Measurements from ENCODE around the gene PPA2. TPM values are rescaled to one million over a fixed set of nuclear protein-coding genes. Genes with fewer than 3 reads are reported as not detected.

PPA2 gene
- total and polyA plus RNA-seq, 2 donors (not counting 1 experiment from before 2014, with no cell fraction given), result 26.9 to 51.5 TPM

GRCh38 chr4:105392858-105393257, 81.0 kb downstream of the PPA2 start:
- Histone ChIP-seq H3K27ac (ENCODE audit: low read length in 2 of 2) (no peak overlapping the region), H3K4me3 (ENCODE audit: control extremely low read depth in 1 of 5, extremely low read depth in 1 of 5, insufficient read depth in 1 of 5, low read depth in 2 of 5, low read length in 4 of 5) (no peak overlapping the region), H3K4me1 (ENCODE audit: control insufficient read depth in 2 of 2, insufficient read depth in 2 of 2, low read length in 2 of 2) (no peaks in the 10 kb centered on the region), H3K9ac (ENCODE audit: low read length) (no peak overlapping the region), H3K36me3 (replicated peaks in 1 of 2; ENCODE audit: control extremely low read depth in 1 of 2, control insufficient read depth in 1 of 2, extremely low read depth in 1 of 2, insufficient read depth in 2 of 2, low read length in 1 of 2) (peaks cover 4 to 16% of the 10 kb centered on the region in 2 experiments), H4K20me1 (ENCODE audit: control insufficient read depth, insufficient read depth, low read length, poor library complexity, severe bottlenecking) (no peaks in the 10 kb centered on the region), H3K79me2 (ENCODE audit: control insufficient read depth, insufficient read depth, low read length) (no peaks in the 10 kb centered on the region), H3K9me3 (ENCODE audit: control extremely low read depth in 1 of 3, control insufficient read depth in 2 of 3, insufficient read depth in 1 of 3, low read length in 2 of 3) (no peaks in the 10 kb centered on the region), H2AFZ (ENCODE audit: insufficient read depth, low read depth, low read length, poor library complexity, severe bottlenecking) (no peak overlapping the region), H3K4me2 (replicated peaks; ENCODE audit: low read depth, low read length, poor library complexity, severe bottlenecking) (no peak overlapping the region), H3K27me3 (replicated peaks in 1 of 4; ENCODE audit: control extremely low read depth in 1 of 4, control insufficient read depth in 3 of 4, insufficient read depth in 4 of 4, low read length in 3 of 4) (no peaks in the 10 kb centered on the region)
- Mint-ChIP-seq H3K4me3 (no peak overlapping the region), H3K27ac (no peak overlapping the region), H3K4me1 (no peaks in the 10 kb centered on the region), H3K27me3 (no peaks in the 10 kb centered on the region), H3K9me3 (ENCODE audit: insufficient read depth) (no peaks in the 10 kb centered on the region)
- intact Hi-C loops (cut with micrococcal nuclease), result no loop called here
- POLR2A ChIA-PET, result no interaction called here
- ATAC-seq (ENCODE audit: low read depth) (no peak), DNase-seq (no peak)
- no peak for TF ChIP-seq EZH2 (IDR thresholded peaks at IDR 0.05; ENCODE audit: borderline replicate concordance, insufficient read depth, low read depth, low read length, poor library complexity, severe bottlenecking)
- no peak for TF ChIP-seq CTCF (IDR thresholded peaks at IDR 0.05)
- CTCF ChIA-PET, result no interaction called here
- WGBS (ENCODE audit: insufficient coverage), result 92% methylated on average over 4 of the region's 4 CpGs

- CTCF ChIA-PET, result interaction anchor here (0.7 kb wide), 1 partner anchor 148 kb away, joined by 3 read pairs; no protein-coding TSS in a partner anchor
- no peaks in the 10 kb centered on the region for H3K4me1 Mint-ChIP-seq
These were observed 84.7 kb downstream of the PPA2 start for GRCh38 chr4:105389167-105389566.

More at GRCh38 chr4:105389167-105389566, 84.7 kb downstream of the PPA2 start:
- Histone ChIP-seq H4K20me1 (ENCODE audit: control insufficient read depth, insufficient read depth, low read length, poor library complexity, severe bottlenecking) (no peaks in the 10 kb centered on the region), H3K36me3 (replicated peaks in 1 of 2; ENCODE audit: control extremely low read depth in 1 of 2, control insufficient read depth in 1 of 2, extremely low read depth in 1 of 2, insufficient read depth in 2 of 2, low read length in 1 of 2) (peaks cover 4 to 21% of the 10 kb centered on the region in 2 experiments), H3K27ac (ENCODE audit: low read length in 2 of 2) (no peak overlapping the region), H3K9me3 (ENCODE audit: control extremely low read depth in 1 of 3, control insufficient read depth in 2 of 3, insufficient read depth in 1 of 3, low read length in 2 of 3) (no peaks in the 10 kb centered on the region), H3K4me2 (replicated peaks; ENCODE audit: low read depth, low read length, poor library complexity, severe bottlenecking) (no peak overlapping the region), H3K79me2 (ENCODE audit: control insufficient read depth, insufficient read depth, low read length) (no peaks in the 10 kb centered on the region), H2AFZ (ENCODE audit: insufficient read depth, low read depth, low read length, poor library complexity, severe bottlenecking) (no peak overlapping the region), H3K4me3 (ENCODE audit: control extremely low read depth in 1 of 5, extremely low read depth in 1 of 5, insufficient read depth in 1 of 5, low read depth in 2 of 5, low read length in 4 of 5) (no peak overlapping the region), H3K4me1 (ENCODE audit: control insufficient read depth in 2 of 2, insufficient read depth in 2 of 2, low read length in 2 of 2) (no peaks in the 10 kb centered on the region), H3K27me3 (replicated peaks in 1 of 4; ENCODE audit: control extremely low read depth in 1 of 4, control insufficient read depth in 3 of 4, insufficient read depth in 4 of 4, low read length in 3 of 4) (no peaks in the 10 kb centered on the region), H3K9ac (ENCODE audit: low read length) (no peak overlapping the region)
- Mint-ChIP-seq H3K27me3 (no peaks in the 10 kb centered on the region), H3K27ac (no peak overlapping the region), H3K9me3 (ENCODE audit: insufficient read depth) (no peaks in the 10 kb centered on the region), H3K4me3 (no peak overlapping the region)
- no CpG with 5 or more reads among the region's 3 CpGs for WGBS (ENCODE audit: insufficient coverage)
- intact Hi-C loops (cut with micrococcal nuclease), result no loop called here
- POLR2A ChIA-PET, result no interaction called here
- no peak for ATAC-seq (ENCODE audit: low read depth)
- TF ChIP-seq EZH2 (IDR thresholded peaks at IDR 0.05; ENCODE audit: borderline replicate concordance, insufficient read depth, low read depth, low read length, poor library complexity, severe bottlenecking), result no peak
- no peak for TF ChIP-seq CTCF (IDR thresholded peaks at IDR 0.05)
- no peak for DNase-seq

Measured in B cell (primary cell).